Amygdala (tissue), 56 donors: ENCODE results near the gene ITSN1.

Experiments used
- DNase-seq, 56 donors: peaks; one replicate each; lab custom pipeline; 2025; lab: John Stamatoyannopoulos, UW

The ITSN1 gene

GRCh38 chr21:33650230-33650629 is 7.9 kb downstream of the ITSN1 start:
- no peak for DNase-seq

- no peak for DNase-seq
These were observed 8.7 kb downstream of the ITSN1 start for GRCh38 chr21:33650929-33651509.

GRCh38 chr21:33651965-33652680 is 9.8 kb downstream of the ITSN1 start:
- DNase-seq, result no peak

GRCh38 chr21:33654412-33654811 is 12.1 kb downstream of the ITSN1 start:
- no peak for DNase-seq

- no peak for DNase-seq
These were observed 13.4 kb downstream of the ITSN1 start for GRCh38 chr21:33655588-33656221.

GRCh38 chr21:33657124-33657820 is 15.0 kb downstream of the ITSN1 start:
- no peak for DNase-seq

- DNase-seq, result no peak
These were observed 16.7 kb downstream of the ITSN1 start for GRCh38 chr21:33658919-33659567.

GRCh38 chr21:33659568-33659949 is 17.3 kb downstream of the ITSN1 start:
- no peak for DNase-seq

- no peak for DNase-seq
These were observed 18.1 kb downstream of the ITSN1 start for GRCh38 chr21:33660406-33660805.

- no peak for DNase-seq
These were observed 18.8 kb downstream of the ITSN1 start for GRCh38 chr21:33661146-33661545.

GRCh38 chr21:33662046-33662445 is 19.7 kb downstream of the ITSN1 start:
- DNase-seq, result no peak

GRCh38 chr21:33663241-33663640 is 20.9 kb downstream of the ITSN1 start:
- DNase-seq, result no peak

- no peak for DNase-seq
These were observed 21.8 kb downstream of the ITSN1 start for GRCh38 chr21:33664135-33664534.

- no peak for DNase-seq
These were observed 23.9 kb downstream of the ITSN1 start for GRCh38 chr21:33666153-33666552.

GRCh38 chr21:33667636-33668035 is 25.3 kb downstream of the ITSN1 start:
- DNase-seq, result no peak

GRCh38 chr21:33668180-33668579 is 25.9 kb downstream of the ITSN1 start:
- DNase-seq, result no peak

- DNase-seq, result no peak
These were observed 26.3 kb downstream of the ITSN1 start for GRCh38 chr21:33668620-33669019.

GRCh38 chr21:33670076-33670978 is 28.0 kb downstream of the ITSN1 start:
- DNase-seq, result no peak

- no peak for DNase-seq
These were observed 31.2 kb downstream of the ITSN1 start for GRCh38 chr21:33673473-33673872.

GRCh38 chr21:33674226-33674625 is 31.9 kb downstream of the ITSN1 start:
- peak in 3 of 56 donors; percentile 7 to 52 (median 7) for DNase-seq
